Endothelial cell of umbilical vein (primary cell): ENCODE results near the gene SPEM1. TPM values are rescaled to one million over a fixed set of nuclear protein-coding genes. Genes with fewer than 3 reads are reported as not detected.

Experiments
- BruUV-seq: library from RNA; stranded (reverse); fragments of 400-500 nt; replicated peaks from 2 replicates; lab custom pipeline; 2021; lab: Mats Ljungman, UMichigan
- CTCF ChIA-PET: fragments of 300-600, 350-600 bp; sonication (Branson Sonifier 250); formaldehyde crosslinking; loops from one replicate; lab custom pipeline; 2021; ENCODE audit warnings: antibody characterized with exemption, inconsistent platforms; lab: Charles Lee
- POLR2A ChIA-PET: fragments of 300-600, 350-600 bp; sonication (Branson Sonifier 250); formaldehyde crosslinking; loops from one replicate; lab custom pipeline; 2021; ENCODE audit warnings: antibody characterized with exemption, inconsistent platforms; lab: Charles Lee
- DNase-seq: peaks from one replicate; pipeline ENCODE4 v3.0.0-alpha.2; 2011; ENCODE audit warnings: low read depth, low spot score
- FAIRE-seq: peaks from 2 replicates; lab custom pipeline; 2011; peaks lifted over from hg19 to GRCh38; lab: Jason Lieb, UNC
- H2AFZ ChIP-seq: 2 replicates; pipeline ENCODE4 v1.6.0; 2012; ENCODE audit warnings: low read depth, low read length, control low read depth, inconsistent platforms
- H3K27ac ChIP-seq: 2 replicates; pipeline ENCODE4 v1.5.1; 2011; ENCODE audit warnings: low read depth, mild to moderate bottlenecking, control low read depth, low read length, moderate library complexity; ENCODE audit not compliant: insufficient read depth
- H3K27me3 ChIP-seq, 2 experiments: 2 replicates each; pipeline versions ENCODE4 v1.6.0 to v1.6.1; 2011; ENCODE audit warnings: low read length in 2 of 2, mixed read lengths in 1 of 2; ENCODE audit not compliant: control insufficient read depth in 2 of 2, insufficient read depth in 2 of 2
- H3K36me3 ChIP-seq, 2 experiments: 2 replicates in 1 of 2; 3 replicates in 1 of 2; pipeline ENCODE4 v1.5.1; 2011; ENCODE audit warnings: low read length in 2 of 2, mild to moderate bottlenecking in 1 of 2, moderate library complexity in 1 of 2; ENCODE audit not compliant: control insufficient read depth in 2 of 2, insufficient read depth in 2 of 2; ENCODE audit errors: extremely low read depth in 1 of 2
- H3K4me1 ChIP-seq: 3 replicates; pipeline ENCODE4 v1.5.1; 2011; ENCODE audit warnings: mild to moderate bottlenecking, low read length; ENCODE audit not compliant: control insufficient read depth, insufficient read depth; ENCODE audit errors: extremely low read depth
- H3K4me2 ChIP-seq: 2 replicates; pipeline ENCODE4 v1.6.1; 2011; ENCODE audit warnings: low read length, control low read depth, mixed read lengths; ENCODE audit not compliant: insufficient read depth
- H3K4me3 ChIP-seq, 3 experiments: fragments of 200-600 bp in 1 of 3; sonication (generic), shearing (Covaris generic) in 1 of 3; replicated peaks in 1 of 3; 2 replicates each; pipeline ENCODE4 v1.5.1; 2011 to 2016; ENCODE audit warnings: control low read depth in 3 of 3, low read length in 3 of 3, mild to moderate bottlenecking in 2 of 3, inconsistent platforms in 1 of 3, low read depth in 1 of 3, moderate library complexity in 1 of 3; ENCODE audit not compliant: insufficient read depth in 1 of 3
- H3K79me2 ChIP-seq: 2 replicates; pipeline ENCODE4 v1.6.0; 2012; ENCODE audit warnings: low read length, inconsistent platforms; ENCODE audit not compliant: control insufficient read depth, insufficient read depth
- H3K9ac ChIP-seq: replicated peaks from 2 replicates; pipeline ENCODE3; 2011; ENCODE audit warnings: low read length, control low read depth; ENCODE audit not compliant: insufficient read depth; ENCODE audit errors: extremely low read depth
- H3K9me1 ChIP-seq: replicated peaks from 3 replicates; pipeline ENCODE4 v1.6.0; 2011; ENCODE audit warnings: mild to moderate bottlenecking, low read length; ENCODE audit not compliant: control insufficient read depth, insufficient read depth; ENCODE audit errors: extremely low read depth
- H3K9me3 ChIP-seq: replicated peaks from 2 replicates; pipeline ENCODE4 v1.5.1; 2012; ENCODE audit warnings: low read length, inconsistent platforms; ENCODE audit not compliant: control insufficient read depth, insufficient read depth
- H4K20me1 ChIP-seq: replicated peaks from 2 replicates; pipeline ENCODE3; 2011; ENCODE audit warnings: mild to moderate bottlenecking, low read length; ENCODE audit not compliant: control insufficient read depth, insufficient read depth; ENCODE audit errors: extremely low read depth
- EZH2 ChIP-seq: IDR thresholded peaks from 2 replicates; pipeline ENCODE4 v1.6.1; 2012; ENCODE audit warnings: borderline replicate concordance, low read depth, mild to moderate bottlenecking, moderate library complexity, low read length, inconsistent platforms; ENCODE audit not compliant: severe bottlenecking
- FOS ChIP-seq: IDR thresholded peaks from 2 replicates; pipeline ENCODE4 v1.6.1; 2011; ENCODE audit warnings: mild to moderate bottlenecking, low read length, moderate library complexity, borderline replicate concordance; ENCODE audit not compliant: insufficient read depth
- GATA2 ChIP-seq: IDR thresholded peaks from 2 replicates; pipeline ENCODE4 v1.7.0; 2011; ENCODE audit warnings: low read depth, mild to moderate bottlenecking, moderate library complexity, mixed read lengths, low read length; ENCODE audit not compliant: insufficient read length, insufficient read depth
- JUN ChIP-seq: IDR thresholded peaks from 2 replicates; pipeline ENCODE4 v1.6.1; 2011; ENCODE audit warnings: borderline replicate concordance, low read depth; ENCODE audit not compliant: insufficient read length, insufficient read depth
- MYC ChIP-seq: IDR thresholded peaks from one replicate; pipeline ENCODE4 v1.6.1; 2011; ENCODE audit warnings: mild to moderate bottlenecking, low read depth, low read length
- POLR2A ChIP-seq: IDR thresholded peaks from 2 replicates; pipeline ENCODE4 v1.6.1; 2012; ENCODE audit warnings: low read depth, mild to moderate bottlenecking, control low read depth, low read length
- POLR2AphosphoS5 ChIP-seq: IDR thresholded peaks from 2 replicates; pipeline ENCODE4 v1.6.1; 2012; ENCODE audit warnings: low read depth, mild to moderate bottlenecking, control low read depth, low read length, moderate library complexity; ENCODE audit not compliant: insufficient read depth
- dilution Hi-C: fragments of 300-500 bp; cut with MboI; formaldehyde crosslinking; loops from one replicate; pipeline ENCODE4 v1.15.0; 2019; ENCODE audit warnings: low sequenced_read_pairs; ENCODE audit not compliant: extremely low pct_ligation_motif_present
- intact Hi-C: fragments of 100-400 bp; cut with micrococcal nuclease; formaldehyde crosslinking; loops from one replicate; pipeline ENCODE4 v1.10.0; 2022
- polyA plus RNA-seq, 4 experiments: library from polyadenylated mRNA; depleted of rRNA in 3 of 4; stranded (reverse) in 3 of 4; unstranded in 1 of 4; fragments of >200 nt; gene quantifications; 2 replicates each; pipeline versions ENCODE4 v1.2.1 to v1.2.3, GENCODE V29; 2011 to 2012; ENCODE audit warnings: missing spikeins in 1 of 4
- total RNA-seq: library from RNA; stranded (reverse); gene quantifications from 2 replicates; pipeline ENCODE4 v1.2.3, GENCODE V29; 2021
- TF ChIP-seq, protein P1 (sequence below), 2 donors: IDR thresholded peaks; 1 replicate in 1 of 2; 2 replicates in 1 of 2; pipeline ENCODE4 v1.5.1; 2011; ENCODE audit warnings: low read length in 2 of 2, mild to moderate bottlenecking in 2 of 2, moderate library complexity in 2 of 2, control low read depth in 1 of 2, inconsistent platforms in 1 of 2, low read depth in 1 of 2; ENCODE audit not compliant: insufficient read depth in 1 of 2; ENCODE audit errors: extremely low read depth in 1 of 2
- TF ChIP-seq, protein P2 (sequence below): IDR thresholded peaks from 2 replicates; pipeline ENCODE4 v1.6.1; 2011; ENCODE audit not compliant: insufficient read depth, insufficient read length

Gene SPEM1
- total and polyA plus RNA-seq, 2 donors (not counting 3 experiments of a cell fraction or from before 2014, with no cell fraction given): not detected

DNA sequence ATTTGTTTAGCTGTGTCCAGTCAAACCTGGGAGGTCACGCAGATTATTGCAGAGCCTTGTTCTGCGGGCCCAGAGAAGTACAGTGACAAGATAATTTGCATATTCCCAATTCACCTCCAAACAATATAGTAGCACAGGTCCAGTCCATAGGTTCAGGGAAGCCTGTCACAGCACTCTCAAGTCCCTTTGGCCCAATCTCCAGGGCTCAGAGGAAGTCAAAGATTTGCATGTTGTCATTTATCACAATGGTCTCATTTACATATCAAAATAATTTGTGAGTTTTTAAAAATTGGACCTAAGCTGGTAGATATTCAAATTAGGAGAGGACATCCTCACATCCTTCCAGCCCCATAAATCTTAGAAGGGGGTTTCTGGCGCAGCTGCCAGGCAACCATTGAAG is 47.4 kb downstream of the SPEM1 start:
- BruUV-seq: no TSS peak
- H4K20me1 ChIP-seq: no peaks in the 10 kb centered on the region
- H3K27me3 ChIP-seq: no peaks in the 10 kb centered on the region
- H3K79me2 ChIP-seq: peaks cover 20% of the 10 kb centered on the region
- no peak overlapping the region for H3K27ac ChIP-seq
- ChIA-PET POLR2A (interaction anchor here (1.1 kb wide), 1 partner anchor 17 kb away, joined by 4 read pairs; the partner anchor contains the start of gene POLR2A), CTCF (interaction anchor here (1.1 to 3.3 kb wide), 3 partner anchors 12 to 93 kb away, joined by 4 to 11 read pairs (median 8); partner anchors contain the start of gene ZBTB4)
- H3K4me1 ChIP-seq: no peaks in the 10 kb centered on the region
- dilution Hi-C loops (no loop called here), intact Hi-C loops (no loop called here)
- DNase-seq: no peak
- TF ChIP-seq GATA2: no peak
- TF ChIP-seq, protein P1, sequence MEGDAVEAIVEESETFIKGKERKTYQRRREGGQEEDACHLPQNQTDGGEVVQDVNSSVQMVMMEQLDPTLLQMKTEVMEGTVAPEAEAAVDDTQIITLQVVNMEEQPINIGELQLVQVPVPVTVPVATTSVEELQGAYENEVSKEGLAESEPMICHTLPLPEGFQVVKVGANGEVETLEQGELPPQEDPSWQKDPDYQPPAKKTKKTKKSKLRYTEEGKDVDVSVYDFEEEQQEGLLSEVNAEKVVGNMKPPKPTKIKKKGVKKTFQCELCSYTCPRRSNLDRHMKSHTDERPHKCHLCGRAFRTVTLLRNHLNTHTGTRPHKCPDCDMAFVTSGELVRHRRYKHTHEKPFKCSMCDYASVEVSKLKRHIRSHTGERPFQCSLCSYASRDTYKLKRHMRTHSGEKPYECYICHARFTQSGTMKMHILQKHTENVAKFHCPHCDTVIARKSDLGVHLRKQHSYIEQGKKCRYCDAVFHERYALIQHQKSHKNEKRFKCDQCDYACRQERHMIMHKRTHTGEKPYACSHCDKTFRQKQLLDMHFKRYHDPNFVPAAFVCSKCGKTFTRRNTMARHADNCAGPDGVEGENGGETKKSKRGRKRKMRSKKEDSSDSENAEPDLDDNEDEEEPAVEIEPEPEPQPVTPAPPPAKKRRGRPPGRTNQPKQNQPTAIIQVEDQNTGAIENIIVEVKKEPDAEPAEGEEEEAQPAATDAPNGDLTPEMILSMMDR (IDR thresholded peaks at IDR 0.05; ENCODE audit: extremely low read depth in 1 of 2, insufficient read depth in 1 of 2, low read depth in 1 of 2, low read length in 2 of 2): no peak
- no peak for TF ChIP-seq POLR2AphosphoS5
- TF ChIP-seq MYC: no peak
- no peak for TF ChIP-seq JUN
- TF ChIP-seq EZH2: no peak
- TF ChIP-seq FOS: no peak
- TF ChIP-seq, protein P2, sequence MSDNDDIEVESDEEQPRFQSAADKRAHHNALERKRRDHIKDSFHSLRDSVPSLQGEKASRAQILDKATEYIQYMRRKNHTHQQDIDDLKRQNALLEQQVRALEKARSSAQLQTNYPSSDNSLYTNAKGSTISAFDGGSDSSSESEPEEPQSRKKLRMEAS: no peak
- TF ChIP-seq POLR2A: no peak
- no peak overlapping the region for H2AFZ ChIP-seq
- H3K9me3 ChIP-seq: no peaks in the 10 kb centered on the region
- no peak overlapping the region for H3K4me3 ChIP-seq
- peaks cover 0 to 15% of the 10 kb centered on the region in 2 experiments for H3K36me3 ChIP-seq
- H3K9ac ChIP-seq: no peak overlapping the region
- H3K9me1 ChIP-seq: no peaks in the 10 kb centered on the region
- FAIRE-seq: no peak
- H3K4me2 ChIP-seq: no peak overlapping the region
